ENCODE data around the gene HDAC4.

DNA sequence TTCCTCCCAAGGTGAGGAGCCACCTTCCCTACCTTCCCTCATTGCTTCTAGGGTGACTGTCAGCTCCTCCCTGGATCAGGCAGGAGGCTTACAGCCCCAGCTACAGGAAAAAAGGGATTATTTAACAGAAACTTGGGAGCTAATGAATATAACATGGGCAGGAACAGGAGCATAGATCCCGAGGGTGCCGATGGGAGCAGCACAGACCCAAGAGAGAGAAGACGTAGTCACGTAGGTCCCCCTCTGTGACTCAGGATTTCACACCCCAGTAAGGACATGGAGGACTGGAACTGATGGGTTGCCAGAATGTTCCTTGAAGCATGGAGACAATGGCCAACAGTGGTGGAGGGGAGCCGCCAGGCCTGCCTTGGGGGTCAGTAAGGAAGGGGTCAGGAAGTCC, 10.3 kb upstream of the HDAC4 start:
- TF ChIP-seq EP300 (IDR thresholded peaks at IDR 0.05): no peak
- TF ChIP-seq, protein P1, sequence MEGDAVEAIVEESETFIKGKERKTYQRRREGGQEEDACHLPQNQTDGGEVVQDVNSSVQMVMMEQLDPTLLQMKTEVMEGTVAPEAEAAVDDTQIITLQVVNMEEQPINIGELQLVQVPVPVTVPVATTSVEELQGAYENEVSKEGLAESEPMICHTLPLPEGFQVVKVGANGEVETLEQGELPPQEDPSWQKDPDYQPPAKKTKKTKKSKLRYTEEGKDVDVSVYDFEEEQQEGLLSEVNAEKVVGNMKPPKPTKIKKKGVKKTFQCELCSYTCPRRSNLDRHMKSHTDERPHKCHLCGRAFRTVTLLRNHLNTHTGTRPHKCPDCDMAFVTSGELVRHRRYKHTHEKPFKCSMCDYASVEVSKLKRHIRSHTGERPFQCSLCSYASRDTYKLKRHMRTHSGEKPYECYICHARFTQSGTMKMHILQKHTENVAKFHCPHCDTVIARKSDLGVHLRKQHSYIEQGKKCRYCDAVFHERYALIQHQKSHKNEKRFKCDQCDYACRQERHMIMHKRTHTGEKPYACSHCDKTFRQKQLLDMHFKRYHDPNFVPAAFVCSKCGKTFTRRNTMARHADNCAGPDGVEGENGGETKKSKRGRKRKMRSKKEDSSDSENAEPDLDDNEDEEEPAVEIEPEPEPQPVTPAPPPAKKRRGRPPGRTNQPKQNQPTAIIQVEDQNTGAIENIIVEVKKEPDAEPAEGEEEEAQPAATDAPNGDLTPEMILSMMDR (IDR thresholded peaks at IDR 0.05): no peak
